ENCODE data around the gene VPS33A. TPM values are rescaled to one million over a fixed set of nuclear protein-coding genes. Genes with fewer than 3 reads are reported as not detected.
"Not testable (repeated sequence)": the region's sequence is repeated elsewhere in the genome, so short reads cannot be mapped to it uniquely, and the experiment has no call there.

VPS33A gene
- total and polyA plus RNA-seq, 2 experiments from 2014 or later = 23.1 to 35.2 TPM

DNA sequence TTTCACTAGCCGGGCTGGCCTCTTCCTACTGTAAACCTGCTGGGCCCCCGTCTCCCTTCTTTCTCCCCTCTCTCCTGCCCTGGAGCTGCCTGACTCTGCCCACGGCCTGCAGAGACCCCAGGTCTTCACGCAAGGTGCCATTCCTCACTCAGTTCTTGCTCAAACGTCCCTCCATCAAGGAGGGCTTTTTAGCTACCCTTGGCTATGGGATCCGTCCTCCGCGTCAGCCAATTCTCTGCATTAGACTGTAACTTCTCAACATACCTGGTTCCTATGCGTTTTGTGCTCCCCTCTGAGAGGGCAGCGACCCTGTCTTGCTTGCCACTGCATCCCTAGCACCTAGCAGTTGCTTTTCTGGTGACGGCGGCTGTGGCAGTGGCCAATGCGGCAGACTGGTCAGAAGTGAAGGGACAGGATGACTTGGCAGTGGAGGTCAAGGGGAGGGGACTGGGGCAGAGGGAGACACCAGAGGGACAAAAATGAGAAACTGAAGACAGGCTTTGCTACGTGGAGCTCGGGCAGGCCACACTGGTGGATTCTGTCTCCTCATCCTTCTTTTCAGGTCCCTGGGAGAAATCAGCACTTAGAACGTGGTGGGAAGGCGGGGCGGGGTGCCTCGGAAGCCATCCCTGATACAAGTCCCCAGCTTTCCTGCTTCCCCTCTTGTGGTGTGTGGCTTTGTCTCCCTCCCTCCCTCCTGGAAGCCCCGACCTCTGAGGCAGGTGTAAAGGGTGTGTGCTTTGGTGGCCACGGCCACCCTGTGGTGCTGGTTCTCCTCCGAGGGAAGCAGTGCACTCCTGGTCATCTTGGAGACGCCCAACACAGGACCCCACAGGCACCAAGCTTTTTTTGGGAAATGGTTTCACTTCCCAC, 61.0 kb downstream of the VPS33A start:
- H3K4me2 ChIP-seq = no peak overlapping the region
- no peaks in the 10 kb centered on the region for H3K9me3 ChIP-seq (ENCODE audit: low read depth)
- DNase-seq (ENCODE audit: low spot score) = no peak
- H3K9me2 ChIP-seq (replicated peaks; ENCODE audit: insufficient read depth) = no peaks in the 10 kb centered on the region
- no peaks in the 10 kb centered on the region for H3K36me3 ChIP-seq (replicated peaks; ENCODE audit: insufficient read depth, low read depth)
- WGBS (ENCODE audit: low lambda C conversion rate, missing lambda C conversion rate) = 57% methylated on average over 22 of the region's 23 CpGs
- no peak overlapping the region for H3K27ac ChIP-seq
- H2AFZ ChIP-seq = no peak overlapping the region
- H3K4me3 ChIP-seq = no peak overlapping the region
- peaks cover 7% of the 10 kb centered on the region for H3K4me1 ChIP-seq (ENCODE audit: insufficient read depth)
- H3K27me3 ChIP-seq = peaks cover 34% of the 10 kb centered on the region
- TF ChIP-seq EZH2phosphoT487 (IDR thresholded peaks at IDR 0.05; ENCODE audit: low read depth, severe bottlenecking, unreplicated experiment) (no peak), EZH2 (IDR thresholded peaks at IDR 0.05; ENCODE audit: borderline replicate concordance) (peak; percentile 31)
- TF ChIP-seq, protein P1, sequence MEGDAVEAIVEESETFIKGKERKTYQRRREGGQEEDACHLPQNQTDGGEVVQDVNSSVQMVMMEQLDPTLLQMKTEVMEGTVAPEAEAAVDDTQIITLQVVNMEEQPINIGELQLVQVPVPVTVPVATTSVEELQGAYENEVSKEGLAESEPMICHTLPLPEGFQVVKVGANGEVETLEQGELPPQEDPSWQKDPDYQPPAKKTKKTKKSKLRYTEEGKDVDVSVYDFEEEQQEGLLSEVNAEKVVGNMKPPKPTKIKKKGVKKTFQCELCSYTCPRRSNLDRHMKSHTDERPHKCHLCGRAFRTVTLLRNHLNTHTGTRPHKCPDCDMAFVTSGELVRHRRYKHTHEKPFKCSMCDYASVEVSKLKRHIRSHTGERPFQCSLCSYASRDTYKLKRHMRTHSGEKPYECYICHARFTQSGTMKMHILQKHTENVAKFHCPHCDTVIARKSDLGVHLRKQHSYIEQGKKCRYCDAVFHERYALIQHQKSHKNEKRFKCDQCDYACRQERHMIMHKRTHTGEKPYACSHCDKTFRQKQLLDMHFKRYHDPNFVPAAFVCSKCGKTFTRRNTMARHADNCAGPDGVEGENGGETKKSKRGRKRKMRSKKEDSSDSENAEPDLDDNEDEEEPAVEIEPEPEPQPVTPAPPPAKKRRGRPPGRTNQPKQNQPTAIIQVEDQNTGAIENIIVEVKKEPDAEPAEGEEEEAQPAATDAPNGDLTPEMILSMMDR (IDR thresholded peaks at IDR 0.05; ENCODE audit: poor library complexity) = no peak
- H3K79me2 ChIP-seq = no peaks in the 10 kb centered on the region
- no peaks in the 10 kb centered on the region for H4K20me1 ChIP-seq (ENCODE audit: insufficient read depth, poor library complexity, severe bottlenecking)

DNA sequence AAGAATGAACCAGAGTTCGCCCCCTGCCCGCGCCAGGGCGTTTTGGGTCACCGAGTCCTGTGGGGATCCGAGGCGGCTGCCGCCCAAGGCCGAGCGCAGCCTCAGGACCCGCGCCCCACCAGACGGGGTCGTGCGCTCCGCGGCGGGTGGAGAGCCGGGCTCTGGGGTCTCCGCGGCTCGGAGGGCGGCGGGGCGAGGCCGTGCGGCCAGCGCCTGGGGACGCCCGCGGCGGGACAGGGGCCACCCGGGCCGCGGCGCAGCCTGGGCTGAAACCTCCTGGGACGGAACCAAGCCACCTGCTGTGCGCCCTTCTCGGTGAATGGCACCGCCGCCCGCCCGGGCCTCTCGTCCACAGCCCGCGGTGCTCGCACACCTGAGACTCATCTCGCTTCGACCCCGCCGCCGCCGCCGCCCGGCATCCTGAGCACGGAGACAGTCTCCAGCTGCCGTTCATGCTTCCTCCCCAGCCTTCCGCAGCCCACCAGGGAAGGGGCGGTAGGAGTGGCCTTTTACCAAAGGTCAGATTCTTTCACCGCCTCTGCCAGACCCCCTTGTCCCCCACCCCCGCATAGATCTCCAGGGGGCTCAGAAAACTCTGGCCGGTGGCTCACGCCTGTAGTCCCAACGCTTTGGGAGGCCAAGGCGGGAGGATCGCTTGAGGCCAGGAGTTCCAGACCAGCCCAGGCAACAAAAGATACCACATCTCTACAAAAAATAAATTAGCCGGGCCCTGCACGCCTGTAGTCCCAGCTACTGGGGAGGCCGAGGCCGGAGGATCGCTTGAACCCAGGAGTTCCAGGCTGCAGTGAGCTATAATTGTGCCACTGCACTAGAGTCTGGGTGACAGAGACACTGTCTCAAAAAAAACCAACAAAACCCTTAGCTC, 61.9 kb downstream of the VPS33A start:
- Histone ChIP-seq H3K27ac (no peak overlapping the region), H3K9me3 (ENCODE audit: low read depth) (no peaks in the 10 kb centered on the region), H3K4me3 (peak overlapping the region; percentile 22), H3K9me2 (replicated peaks; ENCODE audit: insufficient read depth) (no peaks in the 10 kb centered on the region), H4K20me1 (ENCODE audit: insufficient read depth, poor library complexity, severe bottlenecking) (no peaks in the 10 kb centered on the region), H3K4me1 (ENCODE audit: insufficient read depth) (peaks cover 7% of the 10 kb centered on the region), H3K4me2 (peak overlapping the region; percentile 99), H3K36me3 (replicated peaks; ENCODE audit: insufficient read depth, low read depth) (no peaks in the 10 kb centered on the region), H2AFZ (no peak overlapping the region), H3K27me3 (peaks cover 34% of the 10 kb centered on the region), H3K79me2 (no peaks in the 10 kb centered on the region)
- DNase-seq (ENCODE audit: low spot score) = no peak
- whole genome bisulfite sequencing (ENCODE audit: low lambda C conversion rate, missing lambda C conversion rate) = 15% methylated on average over 52 of the region's 71 CpGs
- TF ChIP-seq EZH2phosphoT487 (IDR thresholded peaks at IDR 0.05; ENCODE audit: low read depth, severe bottlenecking, unreplicated experiment) (no peak), EZH2 (IDR thresholded peaks at IDR 0.05; ENCODE audit: borderline replicate concordance) (peak; percentile 27)
- TF ChIP-seq, protein P1 (IDR thresholded peaks at IDR 0.05; ENCODE audit: poor library complexity) = no peak

DNA sequence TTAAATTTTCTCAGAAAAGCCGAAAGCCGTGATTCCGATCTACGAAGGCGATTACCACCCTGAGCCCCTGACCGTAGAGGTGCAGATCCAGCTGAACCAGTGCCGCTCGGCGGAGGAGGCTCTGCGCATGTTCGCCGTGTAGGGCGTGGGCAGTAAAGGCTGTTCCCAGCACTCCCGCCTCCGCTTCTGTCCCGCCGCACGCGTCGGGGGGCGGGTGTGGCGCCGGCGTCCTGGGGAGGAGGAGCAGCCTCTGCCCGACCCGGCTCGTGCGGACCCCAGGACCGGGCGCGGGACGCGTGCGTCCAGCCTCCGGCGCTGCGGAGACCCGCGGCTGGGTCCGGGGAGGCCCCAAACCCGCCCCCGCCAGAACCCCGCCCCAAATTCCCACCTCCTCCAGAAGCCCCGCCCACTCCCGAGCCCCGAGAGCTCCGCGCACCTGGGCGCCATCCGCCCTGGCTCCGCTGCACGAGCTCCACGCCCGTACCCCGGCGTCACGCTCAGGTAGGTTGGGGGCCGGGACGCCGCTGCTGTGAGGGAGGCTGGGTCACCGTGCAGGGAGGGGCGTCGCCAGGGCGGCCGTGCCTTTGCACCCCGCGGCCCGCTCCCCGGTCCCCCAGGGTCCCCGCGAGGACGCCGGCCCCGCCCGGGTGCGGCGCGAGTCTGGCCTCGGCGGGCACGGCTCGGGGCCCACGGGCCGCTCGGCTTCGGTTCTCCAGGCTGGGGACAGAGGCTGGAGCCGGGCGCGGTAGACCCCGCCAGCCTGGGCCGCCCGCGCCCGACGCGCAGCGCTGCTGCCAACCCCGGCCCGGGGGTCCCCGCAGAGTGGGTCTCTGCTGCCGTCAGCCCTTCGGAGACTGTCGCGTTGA, 62.8 kb downstream of the VPS33A start, which contains the start of gene B3GNT4:
B3GNT4 (plus strand) TSS at position 409 of the 866 bp plus-strand sequence. CDS start 910 bp downstream, outside the sequence.
- peak; percentile 80 for DNase-seq (ENCODE audit: low spot score)
- no peaks in the 10 kb centered on the region for H3K79me2 ChIP-seq
- no peaks in the 10 kb centered on the region for H3K9me2 ChIP-seq (replicated peaks; ENCODE audit: insufficient read depth)
- H2AFZ ChIP-seq = peak within 1 kb of the TSS; percentile 60
- H3K27me3 ChIP-seq = peaks cover 34% of the 10 kb centered on the region
- no peaks in the 10 kb centered on the region for H3K36me3 ChIP-seq (replicated peaks; ENCODE audit: insufficient read depth, low read depth)
- H3K4me2 ChIP-seq = peak within 1 kb of the TSS; percentile 99
- no peaks in the 10 kb centered on the region for H4K20me1 ChIP-seq (ENCODE audit: insufficient read depth, poor library complexity, severe bottlenecking)
- no peak within 1 kb of the TSS for H3K27ac ChIP-seq
- TF ChIP-seq, protein P1 (IDR thresholded peaks at IDR 0.05; ENCODE audit: poor library complexity) = no peak
- TF ChIP-seq EZH2phosphoT487 (IDR thresholded peaks at IDR 0.05; ENCODE audit: low read depth, severe bottlenecking, unreplicated experiment) (peak; percentile 26), EZH2 (IDR thresholded peaks at IDR 0.05; ENCODE audit: borderline replicate concordance) (peak; percentile 24)
- H3K9me3 ChIP-seq (ENCODE audit: low read depth) = no peaks in the 10 kb centered on the region
- whole genome bisulfite sequencing (ENCODE audit: low lambda C conversion rate, missing lambda C conversion rate) = 3% methylated on average over 54 of the region's 104 CpGs
- H3K4me3 ChIP-seq = peak within 1 kb of the TSS; percentile 22
- peaks cover 7% of the 10 kb centered on the region for H3K4me1 ChIP-seq (ENCODE audit: insufficient read depth)

DNA sequence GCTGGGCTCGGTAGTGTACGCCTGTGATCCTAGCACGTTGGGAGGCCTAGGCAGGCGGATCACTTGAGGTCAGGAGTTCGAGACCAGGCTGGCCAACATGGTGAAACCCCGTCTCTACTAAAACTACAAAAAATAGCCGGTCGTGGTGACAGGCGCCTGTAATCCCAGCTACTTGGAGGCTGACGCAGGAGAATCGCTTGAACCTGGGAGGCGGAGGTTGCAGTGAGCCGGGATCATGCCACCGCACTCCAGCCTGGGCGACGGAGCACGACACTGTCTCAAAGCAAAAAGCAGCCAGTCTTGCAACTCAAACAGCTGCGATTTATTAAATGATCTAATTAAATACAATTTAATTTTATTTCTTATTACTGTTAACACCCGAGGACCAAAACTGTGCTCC, 63.5 kb downstream of the VPS33A start:
- not testable (repeated sequence) for H3K9me2 ChIP-seq (replicated peaks; ENCODE audit: insufficient read depth); H3K27ac ChIP-seq; H3K36me3 ChIP-seq (replicated peaks; ENCODE audit: insufficient read depth, low read depth); H4K20me1 ChIP-seq (ENCODE audit: insufficient read depth, poor library complexity, severe bottlenecking); H3K4me1 ChIP-seq (ENCODE audit: insufficient read depth); DNase-seq (ENCODE audit: low spot score); H3K9me3 ChIP-seq (ENCODE audit: low read depth); H3K79me2 ChIP-seq
- peak overlapping the region; percentile 22 for H3K4me3 ChIP-seq
- peak overlapping the region; percentile 60 for H2AFZ ChIP-seq
- WGBS (ENCODE audit: low lambda C conversion rate, missing lambda C conversion rate) = 76% methylated on average over 19 of the region's 19 CpGs
- peak overlapping the region; percentile 99 for H3K4me2 ChIP-seq
- peaks cover 34% of the 10 kb centered on the region for H3K27me3 ChIP-seq

Measured in hepatocyte (in vitro differentiated cells).